Tibial nerve (tissue), 4 donors: ENCODE data around the gene TMEM187. TPM values are rescaled to one million over a fixed set of nuclear protein-coding genes. Genes with fewer than 3 reads are reported as not detected.
"Not testable (repeated sequence)": the region's sequence is repeated elsewhere in the genome, so short reads cannot be mapped to it uniquely, and the experiment has no call there.

Experiments
- DNase-seq, 2 donors: peaks; one replicate each; pipeline ENCODE4 v3.0.0-alpha.2; 2019; ENCODE audit warnings: low spot score in 2 of 2
- H3K27ac ChIP-seq, 4 donors: fragments of 200-600 bp; sonication (generic) in 3 of 4; one replicate each; pipeline ENCODE4 v1.5.1; 2017 to 2019; ENCODE audit warnings: mild to moderate bottlenecking in 1 of 4
- H3K27me3 ChIP-seq, 2 donors: fragments of 200-600 bp; sonication (generic) in 1 of 2; one replicate each; pipeline versions ENCODE4 v1.5.1 to v1.6.0; 2017 to 2019
- H3K36me3 ChIP-seq, 3 donors: fragments of 200-600 bp; sonication (generic); one replicate each; pipeline ENCODE4 v1.5.1; 2018 to 2019
- H3K4me1 ChIP-seq, 4 donors: fragments of 200-600 bp; sonication (generic) in 3 of 4; one replicate each; pipeline ENCODE4 v1.5.1; 2017 to 2019
- H3K4me3 ChIP-seq, 4 donors: fragments of 200-600 bp; sonication (generic) in 3 of 4; one replicate each; pipeline ENCODE4 v1.5.1; 2017 to 2019; ENCODE audit warnings: mild to moderate bottlenecking in 1 of 4, moderate library complexity in 1 of 4
- H3K9me3 ChIP-seq, 4 donors: fragments of 200-600 bp; sonication (generic) in 3 of 4; one replicate each; pipeline ENCODE4 v1.5.1; 2017 to 2019
- CTCF ChIP-seq, 5 experiments: fragments of 200-600 bp in 3 of 5; fragments of 450-650 bp in 2 of 5; sonication (generic) in 3 of 5; IDR thresholded peaks; one replicate each; pipeline ENCODE4 v1.5.1; 2016 to 2019; ENCODE audit warnings: antibody characterized with exemption in 5 of 5, mild to moderate bottlenecking in 3 of 5, moderate library complexity in 2 of 5
- EP300 ChIP-seq, 2 donors: sonication (generic); formaldehyde crosslinking; IDR thresholded peaks; one replicate each; pipeline ENCODE4 v1.6.1; 2017; ENCODE audit warnings: antibody characterized with exemption in 2 of 2, mild to moderate bottlenecking in 1 of 2
- POLR2A ChIP-seq, 2 donors: fragments of 450-650 bp; IDR thresholded peaks; one replicate each; pipeline ENCODE4 v1.6.1; 2017; ENCODE audit warnings: antibody characterized with exemption in 2 of 2, mild to moderate bottlenecking in 2 of 2, moderate library complexity in 2 of 2
- WGBS, 2 donors: methylation state at CpG; one replicate each; pipeline ENCODE4 v1.1.5; 2018; 5-methylcytosine and 5-hydroxymethylcytosine counted together
- total RNA-seq, 4 donors: library from RNA; depleted of rRNA; stranded (reverse); fragments of >200 nt; gene quantifications; one replicate each; pipeline ENCODE4 v1.1.0, GENCODE V29; 2016

TMEM187 gene
- total RNA-seq, 4 donors from 2014 or later, result 4.2 to 16.4 (median 9.6) TPM

- DNase-seq, result no peak
- Histone ChIP-seq H3K27me3 (no peaks in the 10 kb centered on the region), H3K9me3 (no peaks in the 10 kb centered on the region), H3K36me3 (no peaks in the 10 kb centered on the region), H3K4me3 (no peak overlapping the region), H3K4me1 (no peaks in the 10 kb centered on the region), H3K27ac (no peak overlapping the region)
- 91 to 98% methylated on average over 3 of the region's 3 CpGs for WGBS, 2 donors
- no peak for TF ChIP-seq CTCF (IDR thresholded peaks at IDR 0.05)
- no peak for TF ChIP-seq POLR2A (IDR thresholded peaks at IDR 0.05)
- TF ChIP-seq EP300 (IDR thresholded peaks at IDR 0.05), result no peak
Measured at GRCh38 chrX:153991013-153991580, 18.5 kb downstream of the TMEM187 start.

- H3K27me3 ChIP-seq, result no peaks in the 10 kb centered on the region
- no peaks in the 10 kb centered on the region for H3K4me1 ChIP-seq
- WGBS, 2 donors, result 93 to 94% methylated on average over 8 of the region's 8 CpGs
Measured at GRCh38 chrX:153992180-153992579, 19.6 kb downstream of the TMEM187 start.

GRCh38 chrX:153993079-153993478, 20.5 kb downstream of the TMEM187 start:
- Histone ChIP-seq H3K4me3 (no peak overlapping the region), H3K27me3 (no peaks in the 10 kb centered on the region), H3K4me1 (no peaks in the 10 kb centered on the region), H3K36me3 (no peaks in the 10 kb centered on the region), H3K27ac (no peak overlapping the region), H3K9me3 (no peaks in the 10 kb centered on the region)
- no peak for TF ChIP-seq POLR2A (IDR thresholded peaks at IDR 0.05)
- TF ChIP-seq EP300 (IDR thresholded peaks at IDR 0.05), result no peak
- TF ChIP-seq CTCF (IDR thresholded peaks at IDR 0.05), result no peak
- DNase-seq, result no peak
- 83 to 87% methylated on average over 11 to 12 of the region's 12 CpGs for WGBS, 2 donors

More at GRCh38 chrX:153992180-153992579, 19.6 kb downstream of the TMEM187 start:
- no peak for TF ChIP-seq POLR2A (IDR thresholded peaks at IDR 0.05)
- TF ChIP-seq CTCF (IDR thresholded peaks at IDR 0.05), result no peak
- no peak for TF ChIP-seq EP300 (IDR thresholded peaks at IDR 0.05)
- Histone ChIP-seq H3K27ac (no peak overlapping the region), H3K4me3 (no peak overlapping the region), H3K9me3 (no peaks in the 10 kb centered on the region), H3K36me3 (no peaks in the 10 kb centered on the region)
- no peak for DNase-seq

- Histone ChIP-seq H3K27ac (no peak overlapping the region), H3K27me3 (no peaks in the 10 kb centered on the region), H3K4me3 (no peak overlapping the region), H3K36me3 (no peaks in the 10 kb centered on the region), H3K4me1 (no peaks in the 10 kb centered on the region), H3K9me3 (no peaks in the 10 kb centered on the region)
- TF ChIP-seq EP300 (IDR thresholded peaks at IDR 0.05) (no peak), CTCF (IDR thresholded peaks at IDR 0.05) (no peak), POLR2A (IDR thresholded peaks at IDR 0.05) (no peak)
- WGBS, 2 donors, result 83 to 85% methylated on average over 10 of the region's 10 CpGs
- no peak for DNase-seq
Measured at GRCh38 chrX:153993978-153994377, 21.4 kb downstream of the TMEM187 start.

- H3K4me1 ChIP-seq, H3K36me3 ChIP-seq, H3K27ac ChIP-seq, DNase-seq, H3K9me3 ChIP-seq, H3K4me3 ChIP-seq, H3K27me3 ChIP-seq: not testable (repeated sequence)
- 50 to 100% methylated on average over 1 to 4 of the region's 5 CpGs for WGBS, 2 donors
Measured at GRCh38 chrX:153994398-153994797, 21.8 kb downstream of the TMEM187 start.

GRCh38 chrX:153995504-153995903, 22.9 kb downstream of the TMEM187 start:
- Histone ChIP-seq H3K4me1 (peaks cover 0 to 4% (median 1%) of the 10 kb centered on the region in 4 donors), H3K27me3 (no peaks in the 10 kb centered on the region), H3K9me3 (no peaks in the 10 kb centered on the region), H3K4me3 (no peak overlapping the region), H3K36me3 (no peaks in the 10 kb centered on the region), H3K27ac (no peak overlapping the region)
- no peak for TF ChIP-seq CTCF (IDR thresholded peaks at IDR 0.05)
- TF ChIP-seq POLR2A (IDR thresholded peaks at IDR 0.05), result no peak
- TF ChIP-seq EP300 (IDR thresholded peaks at IDR 0.05), result no peak
- no peak for DNase-seq
- WGBS, 2 donors, result 95% methylated on average over 6 to 8 of the region's 8 CpGs
